ENCODE results near the gene NDST3. TPM values are rescaled to one million over a fixed set of nuclear protein-coding genes. Genes with fewer than 3 reads are reported as not detected.

Gene NDST3
- total RNA-seq: not detected in 2 replicates
- polyA plus RNA-seq (2012): not detected

GRCh38 chr4:118034053-118034785 lies at the start of gene NDST3:
TSS of gene NDST3 (plus strand) at chr4:118034486. CDS start at chr4:118053911, 19,425 bp downstream.
- peak; percentile 75 for DNase-seq (ENCODE audit: low read depth)

DNA sequence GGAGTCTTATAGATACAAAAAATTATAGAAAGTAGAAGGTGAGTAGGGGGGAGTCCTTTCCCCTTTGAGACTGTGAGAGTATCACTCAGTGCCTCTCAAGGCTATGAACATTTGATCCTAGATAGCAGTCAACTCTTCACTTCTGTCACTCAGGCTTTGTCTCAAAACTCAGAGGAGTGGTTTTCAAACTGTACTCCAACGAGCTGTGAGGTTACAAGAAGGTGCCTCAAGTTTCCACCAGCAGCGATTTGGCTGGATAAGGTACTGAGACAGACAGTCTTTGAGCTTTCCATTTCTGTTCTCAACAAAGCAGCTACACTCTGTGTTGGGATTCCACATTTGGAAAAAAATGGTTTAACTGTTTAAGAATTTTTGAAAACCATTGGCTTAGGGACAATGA lies 48.0 kb upstream of the NDST3 start:
- DNase-seq (ENCODE audit: low read depth): no peak

DNA sequence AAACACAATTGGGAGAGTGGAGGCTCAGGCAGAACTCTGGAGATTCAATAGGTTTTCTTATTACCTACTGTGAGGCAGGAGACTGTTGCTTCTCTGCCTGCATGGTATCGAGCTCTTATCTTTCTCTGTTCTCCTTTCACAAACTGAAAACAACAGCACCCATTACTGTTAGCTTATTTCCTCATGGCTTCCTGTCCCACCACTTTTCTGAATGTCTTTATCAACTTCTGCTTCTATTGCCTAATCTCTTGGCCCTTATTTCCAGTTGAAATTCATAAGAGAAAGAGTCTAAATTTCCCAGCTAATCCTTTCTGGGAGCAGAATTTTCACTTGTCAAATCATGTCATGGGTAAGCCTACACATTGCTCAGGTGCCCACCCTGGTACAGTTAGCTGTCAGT lies 46.8 kb upstream of the NDST3 start:
- no peak for DNase-seq (ENCODE audit: low read depth)

GRCh38 chr4:117996891-117997290 lies 37.4 kb upstream of the NDST3 start:
- no peak for DNase-seq (ENCODE audit: low read depth)

DNA sequence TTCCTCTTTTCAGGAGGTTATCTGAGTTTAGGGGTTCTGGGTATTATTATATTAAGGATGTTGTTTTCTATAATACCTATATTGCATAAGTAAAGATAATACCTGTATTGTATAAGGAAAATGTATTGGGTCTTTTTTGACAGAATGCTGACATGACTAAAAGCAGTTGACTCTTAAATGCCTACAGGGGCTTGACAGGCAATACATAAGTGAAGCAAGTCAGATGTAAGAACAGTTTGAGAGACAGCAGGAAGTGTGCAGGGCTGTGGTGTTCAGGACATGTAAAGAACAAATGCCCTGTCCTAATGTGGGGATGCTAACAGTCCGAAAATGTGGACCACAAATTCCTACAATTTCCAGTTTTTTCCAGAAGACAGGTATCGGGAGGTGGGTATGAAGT lies 30.2 kb upstream of the NDST3 start:
- DNase-seq (ENCODE audit: low read depth): no peak

DNA sequence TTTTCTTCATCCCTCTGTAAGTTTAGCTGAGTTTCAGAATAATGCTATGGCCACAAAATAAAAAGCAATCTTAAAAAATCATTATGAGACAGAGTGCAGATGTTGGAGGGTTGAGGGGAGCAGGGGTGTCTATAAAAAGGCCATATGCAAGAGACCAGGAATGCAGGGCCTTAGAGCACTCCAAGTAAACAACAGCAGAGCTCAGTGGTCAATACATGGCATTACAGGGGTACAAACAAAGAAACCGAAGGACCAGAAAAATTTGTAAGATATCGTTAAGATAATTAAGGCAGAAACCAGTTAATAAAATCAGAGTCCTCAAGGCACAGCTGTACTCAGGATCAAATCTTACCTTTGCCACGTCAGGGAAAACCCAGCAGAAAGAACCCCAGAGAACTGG lies 28.4 kb upstream of the NDST3 start:
- DNase-seq (ENCODE audit: low read depth): peak; percentile 7

DNA sequence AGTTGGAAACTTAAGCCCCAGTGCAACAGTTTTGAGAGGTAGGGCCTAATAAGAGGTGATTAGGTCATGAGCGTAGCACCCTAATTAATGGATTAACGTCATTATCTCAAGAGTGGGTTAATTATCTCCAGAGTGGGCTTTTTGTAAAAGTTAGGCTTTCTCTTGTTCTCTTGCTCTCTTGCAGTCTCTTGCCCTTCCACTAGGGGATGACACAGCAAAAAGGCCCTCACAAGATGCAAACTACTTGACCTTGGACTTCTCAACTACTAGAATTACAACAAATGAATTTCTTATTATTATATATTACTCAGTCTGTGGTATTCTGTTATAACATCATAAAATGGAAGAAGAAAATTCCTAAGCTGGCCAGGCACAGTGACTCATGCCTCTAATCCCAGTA lies 22.1 kb upstream of the NDST3 start:
- DNase-seq (ENCODE audit: low read depth): no peak

GRCh38 chr4:118014831-118015230 lies 19.5 kb upstream of the NDST3 start:
- no peak for DNase-seq (ENCODE audit: low read depth)

DNA sequence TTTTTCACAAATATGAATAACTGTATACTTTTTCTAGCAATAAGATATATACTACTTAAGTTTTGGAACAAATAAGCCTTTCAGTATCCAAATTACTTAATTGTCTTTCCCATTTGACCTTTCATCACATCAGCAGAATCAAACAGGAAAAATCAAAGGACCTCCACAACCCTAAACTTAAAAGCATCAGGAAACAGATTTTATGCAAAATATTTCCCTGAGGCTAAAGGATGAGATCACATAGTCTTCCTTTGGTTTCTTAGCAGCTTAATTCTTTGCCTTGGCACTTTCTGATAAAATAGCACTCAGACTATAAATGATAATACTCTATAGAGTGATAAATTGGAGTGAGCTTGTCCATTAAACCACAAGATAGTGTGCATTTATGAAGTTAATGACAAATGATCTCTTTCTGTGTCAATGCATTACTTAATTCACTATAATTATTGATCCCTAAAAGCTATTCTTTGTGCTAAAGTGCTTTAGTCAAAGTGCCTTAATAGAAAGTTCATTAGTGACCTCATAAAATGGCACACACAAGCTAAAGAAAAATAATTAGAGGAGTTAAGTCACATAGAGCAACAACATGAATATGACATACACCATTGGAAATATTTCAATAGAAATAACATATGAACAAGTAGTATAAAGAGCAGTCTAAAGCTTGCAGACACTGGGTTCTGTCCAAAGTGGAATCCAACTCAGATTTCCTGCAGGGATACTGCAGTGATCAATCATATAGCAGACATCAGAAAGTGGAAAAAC lies 15.7 kb upstream of the NDST3 start:
- no peak for DNase-seq (ENCODE audit: low read depth)

DNA sequence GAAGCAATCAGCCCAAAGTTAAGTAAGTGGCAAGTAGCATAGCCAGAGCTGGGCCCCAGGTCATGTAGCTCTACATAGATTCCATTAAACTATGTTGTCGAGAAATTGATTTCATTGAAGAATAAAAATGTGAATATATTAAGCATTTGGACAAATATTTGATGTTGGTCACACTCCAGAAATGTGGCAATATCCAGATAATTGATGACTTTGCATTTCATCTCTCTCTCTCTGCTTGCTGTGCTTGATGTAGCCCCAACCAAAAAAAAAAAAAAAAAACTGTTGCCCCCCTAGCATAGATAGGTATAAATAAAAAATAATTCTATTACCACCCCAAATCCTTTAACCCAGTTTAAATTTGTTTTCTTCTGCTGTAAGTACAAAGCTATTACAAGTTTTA lies 7.5 kb upstream of the NDST3 start:
- DNase-seq (ENCODE audit: low read depth): no peak

GRCh38 chr4:118029224-118029623 lies 5.1 kb upstream of the NDST3 start:
- DNase-seq (ENCODE audit: low read depth): no peak

GRCh38 chr4:118032691-118033090 lies 1.6 kb upstream of the NDST3 start:
- peak; percentile 30 for DNase-seq (ENCODE audit: low read depth)

- DNase-seq (ENCODE audit: low read depth): peak; percentile 26
Observed at GRCh38 chr4:118033148-118034052, 886 bp upstream of the NDST3 start.

- no peak for DNase-seq (ENCODE audit: low read depth)
Observed at GRCh38 chr4:118035309-118035708, 1.0 kb downstream of the NDST3 start.

DNA sequence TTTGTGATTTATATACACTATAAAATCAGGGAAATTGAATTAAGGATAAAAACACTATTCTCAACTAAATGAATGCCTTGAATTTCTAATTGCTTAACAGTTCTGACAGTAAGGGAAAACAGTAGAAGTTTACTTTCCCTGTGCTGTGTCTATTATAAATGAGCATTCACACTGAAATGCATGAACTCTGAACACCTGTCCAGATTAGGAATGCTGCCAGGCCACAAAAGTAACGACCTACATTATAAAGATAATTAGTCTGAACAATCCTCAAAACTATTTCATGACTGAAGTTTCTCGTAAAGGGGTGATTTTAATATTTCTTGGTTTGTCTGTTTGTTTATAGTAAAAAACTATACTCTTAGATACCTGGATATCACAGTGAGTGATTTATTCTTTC lies 2.0 kb downstream of the NDST3 start:
- DNase-seq (ENCODE audit: low read depth): no peak

DNA sequence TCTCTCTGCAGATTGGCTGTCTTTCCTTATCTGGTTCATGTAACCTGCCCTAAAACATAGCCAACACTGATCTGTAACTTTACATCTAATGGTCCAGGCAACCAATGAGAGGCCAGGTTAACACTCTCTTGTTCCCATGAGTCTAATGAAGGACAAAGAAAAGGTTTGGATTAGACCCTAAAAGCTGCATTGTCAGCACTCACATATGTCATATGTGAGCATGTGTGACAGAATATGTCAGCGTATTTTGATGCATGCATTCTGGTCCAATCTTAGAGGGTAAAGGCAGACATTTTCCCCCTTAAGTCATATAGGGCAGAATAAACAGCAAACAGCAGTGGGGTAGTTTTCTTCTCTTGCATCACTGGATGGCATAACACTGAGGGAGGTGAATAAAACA lies 3.7 kb downstream of the NDST3 start:
- DNase-seq (ENCODE audit: low read depth): no peak

DNA sequence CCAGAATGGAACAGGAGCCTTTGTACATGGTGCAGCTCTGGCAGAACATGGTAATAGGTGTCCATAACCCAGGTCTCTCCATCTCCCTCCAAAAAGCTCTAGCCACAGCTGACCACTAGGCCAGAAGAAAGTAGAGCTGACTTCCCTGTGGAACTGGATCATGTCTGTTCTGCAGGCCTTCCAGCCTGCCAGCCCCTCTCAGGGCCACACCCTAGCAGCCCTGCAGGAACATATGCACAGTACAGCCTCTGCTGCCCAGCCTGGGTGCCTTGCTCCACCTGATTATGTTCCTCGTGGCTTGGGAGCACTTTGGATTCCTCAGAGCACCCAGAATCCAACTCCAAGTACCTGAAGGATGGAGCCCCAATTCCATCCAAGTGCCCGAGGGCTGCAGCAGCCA lies 12.0 kb downstream of the NDST3 start:
- no peak for DNase-seq (ENCODE audit: low read depth)

DNA sequence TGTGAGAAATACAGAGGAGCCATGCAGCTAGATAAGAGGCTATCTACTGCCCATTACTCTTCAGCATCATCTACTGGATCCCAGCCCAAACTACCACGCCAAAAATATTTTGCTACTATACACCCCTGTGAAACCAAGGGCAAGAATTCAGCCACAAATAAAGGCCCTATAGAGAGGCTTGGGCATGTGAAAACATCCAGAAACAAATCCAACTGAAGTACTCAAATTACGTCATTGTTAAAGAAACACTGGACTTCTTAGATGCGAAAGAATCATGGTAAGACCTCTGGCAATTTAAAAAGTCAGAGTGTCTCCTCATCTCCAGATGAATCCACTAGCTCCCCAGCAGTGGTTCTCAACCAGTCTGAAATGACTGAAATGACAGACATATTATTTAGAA lies 12.8 kb downstream of the NDST3 start:
- no peak for DNase-seq (ENCODE audit: low read depth)

GRCh38 chr4:118058955-118059354 lies 24.7 kb downstream of the NDST3 start:
- no peak for DNase-seq (ENCODE audit: low read depth)

GRCh38 chr4:118059397-118059796 lies 25.1 kb downstream of the NDST3 start:
- DNase-seq (ENCODE audit: low read depth): no peak

DNA sequence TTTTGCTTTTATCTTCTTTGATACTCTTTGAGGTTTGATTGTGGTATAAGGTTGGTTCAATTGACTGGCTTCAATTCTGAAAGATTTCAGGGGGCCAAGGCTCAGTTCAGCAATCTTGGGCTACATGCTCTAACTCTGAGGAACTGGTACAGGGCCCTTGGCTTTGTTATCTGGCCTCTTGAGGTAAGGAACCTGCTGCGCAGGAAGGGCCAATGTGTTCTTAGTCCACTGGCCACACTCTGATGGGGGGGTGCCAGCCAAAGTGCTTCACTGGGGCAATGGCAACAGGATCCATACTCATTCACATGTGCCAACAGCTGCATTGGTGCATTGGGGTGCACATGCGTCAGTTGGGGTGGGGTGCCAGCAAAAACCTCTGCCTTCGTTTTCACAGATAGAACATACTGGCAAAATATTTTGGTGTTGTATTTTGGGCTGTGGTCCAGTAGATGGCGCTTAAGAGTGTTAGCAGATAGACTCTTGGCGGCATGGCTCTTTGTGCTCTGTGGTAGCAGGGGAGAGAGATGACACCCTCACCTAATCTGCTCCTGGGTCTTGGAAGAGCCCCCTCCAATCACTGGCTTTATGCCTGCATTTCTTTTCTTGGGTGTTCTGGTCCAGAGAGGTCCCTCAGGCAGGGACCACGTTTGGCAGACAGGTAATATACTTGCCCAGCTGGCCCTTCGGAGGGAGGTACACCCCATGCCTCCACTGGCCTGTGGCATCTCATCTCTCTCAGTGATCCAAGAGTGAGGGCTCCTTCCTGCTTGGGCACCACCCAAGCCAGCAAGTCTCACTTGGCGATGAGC lies 42.9 kb downstream of the NDST3 start:
- peak; percentile 26 for DNase-seq (ENCODE audit: low read depth)
